ENCODE data around the gene SOHLH2.

SOHLH2 gene

DNA sequence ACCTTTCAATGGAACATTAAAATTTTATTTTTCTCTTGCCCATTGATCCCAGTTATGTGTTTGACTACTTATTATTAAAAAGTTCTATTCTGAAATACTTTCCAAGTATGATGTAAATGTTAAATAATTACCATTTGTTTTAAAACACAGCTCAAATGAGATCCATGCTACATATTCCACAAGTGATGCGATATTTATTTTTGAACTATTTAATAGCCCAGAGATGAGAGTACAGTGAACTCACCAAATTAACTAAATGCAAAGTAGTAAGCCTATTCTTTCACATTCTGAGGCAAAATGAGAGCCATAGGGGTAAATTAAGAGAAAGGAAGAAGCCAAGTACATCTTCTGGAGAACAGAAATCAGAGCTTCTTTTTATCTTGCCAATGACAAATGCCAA, 82.0 kb downstream of the SOHLH2 start:
- TF ChIP-seq GATA3 (IDR thresholded peaks at IDR 0.05; ENCODE audit: low read depth, low read length) (no peak), GATA2 (IDR thresholded peaks at IDR 0.05; ENCODE audit: low read depth, low read length) (no peak)

DNA sequence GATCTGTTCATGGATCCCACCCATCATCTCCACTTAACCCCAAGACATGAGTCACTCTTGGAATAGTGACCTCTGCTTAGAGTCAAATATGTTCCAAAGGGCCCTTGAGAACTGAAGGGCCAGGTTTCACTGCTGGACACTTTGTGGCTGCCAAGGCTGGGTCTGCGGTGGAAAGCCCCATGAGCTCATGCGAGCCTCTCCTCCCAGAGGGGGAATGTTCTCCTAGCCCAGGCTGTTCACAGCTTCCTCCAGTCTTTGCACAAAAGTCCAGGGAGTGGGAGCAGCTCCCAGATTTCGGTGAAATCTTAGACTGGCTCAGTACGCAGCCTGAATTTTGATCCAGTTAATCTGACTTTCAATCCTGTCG, 82.4 kb downstream of the SOHLH2 start:
- TF ChIP-seq GATA3 (IDR thresholded peaks at IDR 0.05; ENCODE audit: low read depth, low read length) (no peak), GATA2 (IDR thresholded peaks at IDR 0.05; ENCODE audit: low read depth, low read length) (no peak)

DNA sequence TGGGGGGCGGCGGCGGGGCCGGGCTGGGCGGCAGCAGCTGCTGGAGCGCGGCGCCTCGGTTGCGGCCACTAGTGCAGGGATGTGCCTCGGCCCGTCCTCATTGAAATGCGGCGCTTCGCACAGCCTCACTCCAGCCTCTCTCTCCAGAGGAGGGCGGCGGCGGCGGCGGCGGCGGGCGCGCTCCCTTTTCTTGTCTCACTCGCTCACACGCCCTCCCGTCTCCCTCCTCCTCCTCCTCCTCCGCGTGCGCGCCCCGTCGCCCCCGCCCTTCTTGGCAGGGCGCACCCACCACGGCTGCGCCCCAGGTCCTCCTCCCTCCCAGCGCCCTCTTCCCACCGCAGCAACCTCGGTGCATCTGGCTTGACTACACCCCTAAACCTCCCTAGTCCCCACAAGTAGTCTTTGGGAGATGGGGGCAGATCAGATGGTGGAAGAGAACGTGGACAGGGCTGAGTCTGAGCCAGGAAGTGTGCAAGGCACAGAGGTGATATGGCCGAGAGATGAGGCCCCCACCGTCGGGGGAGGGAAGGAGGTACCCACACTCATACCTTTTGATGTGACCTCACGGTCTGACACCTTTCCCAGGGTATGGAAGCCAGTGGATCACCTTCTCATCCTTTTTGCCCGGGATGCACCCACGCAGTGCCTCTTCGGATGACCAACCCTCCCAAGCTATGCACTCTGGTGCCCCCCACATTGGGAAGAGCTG, 83.0 kb downstream of the SOHLH2 start, which contains the start of gene DCLK1:
Gene DCLK1 (minus strand): TSS at position 161 of the 709 bp plus-strand sequence.
- no peak for TF ChIP-seq GATA2 (IDR thresholded peaks at IDR 0.05; ENCODE audit: low read depth, low read length)

DNA sequence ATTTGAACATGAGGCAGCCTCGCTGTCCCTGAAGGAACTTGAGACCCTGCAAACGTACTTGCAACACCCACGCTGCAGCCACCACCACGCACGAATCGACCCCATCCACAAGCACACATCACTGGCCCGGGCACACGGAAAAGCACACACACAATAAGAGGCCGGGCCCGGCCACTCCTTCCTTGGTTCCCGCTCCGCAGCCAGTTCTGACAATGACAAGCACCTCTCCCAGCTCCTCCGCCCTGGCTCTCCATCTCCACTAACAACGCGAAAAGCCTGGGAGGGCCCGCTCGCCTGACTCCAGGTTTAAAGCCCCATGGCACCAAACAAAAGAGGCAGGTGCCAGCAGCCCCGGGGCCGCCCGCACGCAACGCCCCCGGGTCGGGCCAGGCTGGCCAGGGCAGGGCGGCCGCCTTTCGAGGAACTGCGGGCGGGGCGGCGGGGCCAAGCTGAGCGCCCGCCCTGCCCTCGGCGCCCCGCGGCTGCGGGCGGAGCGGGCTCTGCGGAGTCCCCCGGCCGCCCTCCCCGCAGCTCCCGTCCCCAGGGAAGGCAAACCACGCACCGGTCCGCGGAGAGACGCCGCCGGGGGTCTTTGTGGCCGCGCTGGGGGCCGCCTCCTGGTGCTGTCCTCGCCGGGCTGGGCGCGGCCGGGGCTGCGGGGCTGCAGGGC, 83.7 kb downstream of the SOHLH2 start:
- TF ChIP-seq GATA3 (IDR thresholded peaks at IDR 0.05; ENCODE audit: low read depth, low read length) (no peak), GATA2 (IDR thresholded peaks at IDR 0.05; ENCODE audit: low read depth, low read length) (no peak)

DNA sequence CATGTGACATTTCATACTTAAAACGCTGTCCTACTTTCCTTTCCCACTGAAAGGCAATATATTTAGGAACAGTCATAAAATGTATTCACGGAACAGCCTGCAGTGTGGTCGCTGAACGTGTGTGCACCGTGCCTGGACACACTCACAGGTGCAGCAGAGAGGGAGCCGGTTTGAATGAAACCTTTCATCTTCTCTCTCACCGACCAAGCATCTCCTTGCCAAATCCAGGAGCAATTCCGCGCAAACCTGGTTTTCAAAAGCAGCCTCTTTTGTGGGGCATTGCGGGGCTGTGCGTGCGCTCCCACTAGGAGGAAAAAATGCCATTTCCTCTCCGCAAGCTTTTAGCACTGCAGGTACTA, 84.2 kb downstream of the SOHLH2 start:
- TF ChIP-seq GATA3 (IDR thresholded peaks at IDR 0.05; ENCODE audit: low read depth, low read length) = no peak
- TF ChIP-seq GATA2 (IDR thresholded peaks at IDR 0.05; ENCODE audit: low read depth, low read length) = no peak

DNA sequence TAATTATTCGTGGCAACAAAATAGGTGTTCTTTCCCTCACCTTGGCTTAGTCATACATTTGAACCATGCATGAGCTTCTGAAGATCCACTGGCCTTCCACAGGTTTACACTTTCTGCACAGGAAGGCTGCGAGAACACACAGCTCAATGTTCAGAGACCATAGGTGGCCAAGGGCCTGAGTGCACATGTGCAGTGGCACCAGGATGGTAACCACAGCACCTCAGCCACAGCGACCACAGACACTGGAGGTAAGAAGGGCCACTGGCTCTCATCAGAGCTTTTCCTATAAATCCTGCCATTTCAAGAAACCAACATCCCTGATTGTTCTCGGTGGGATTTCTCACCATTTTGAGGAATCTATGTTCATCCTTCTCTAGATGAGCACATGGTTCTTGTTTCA, 84.8 kb downstream of the SOHLH2 start:
- TF ChIP-seq GATA2 (IDR thresholded peaks at IDR 0.05; ENCODE audit: low read depth, low read length) (no peak), GATA3 (IDR thresholded peaks at IDR 0.05; ENCODE audit: low read depth, low read length) (no peak)

DNA sequence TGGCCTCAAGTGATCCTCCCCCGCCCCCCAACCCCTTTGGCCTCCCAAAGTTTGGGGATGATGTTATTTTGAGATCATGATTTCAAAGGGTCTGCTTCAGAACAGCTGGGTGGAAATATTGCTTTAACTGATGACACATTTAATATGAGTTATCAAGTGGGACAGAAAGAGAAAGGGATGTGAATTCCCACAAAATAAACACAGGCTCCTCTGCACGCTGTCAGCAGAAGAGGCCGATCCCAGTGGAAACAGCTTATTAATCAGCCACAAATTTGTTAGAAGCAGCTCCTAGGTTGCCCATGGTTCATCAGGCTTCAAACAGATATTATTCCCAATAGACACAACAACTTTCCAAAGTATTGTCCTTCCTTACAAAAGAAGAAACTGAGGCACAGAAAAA, 87.9 kb downstream of the SOHLH2 start:
- TF ChIP-seq GATA3 (IDR thresholded peaks at IDR 0.05; ENCODE audit: low read depth, low read length) (no peak), GATA2 (IDR thresholded peaks at IDR 0.05; ENCODE audit: low read depth, low read length) (no peak)

DNA sequence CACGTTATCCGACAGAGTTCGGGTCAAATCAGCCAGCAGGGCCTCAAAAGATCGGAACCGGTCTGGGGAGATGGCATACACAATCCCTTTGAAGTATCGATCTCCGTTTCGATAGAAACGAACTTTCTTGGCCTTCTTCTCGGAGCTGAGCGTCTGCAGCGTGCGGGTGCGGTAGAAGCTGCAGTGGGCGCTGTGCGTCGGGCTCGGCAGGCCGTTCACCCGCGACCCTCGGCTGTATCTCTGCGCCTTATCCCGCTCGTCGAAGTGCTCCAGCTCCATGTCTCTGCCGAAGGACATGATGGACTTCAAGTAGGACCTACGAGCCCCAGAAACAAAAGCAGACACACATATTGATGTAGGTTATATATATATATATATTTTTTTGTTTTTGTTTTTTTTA, 88.5 kb downstream of the SOHLH2 start:
- TF ChIP-seq GATA2 (IDR thresholded peaks at IDR 0.05; ENCODE audit: low read depth, low read length) = no peak
- no peak for TF ChIP-seq GATA3 (IDR thresholded peaks at IDR 0.05; ENCODE audit: low read depth, low read length)

DNA sequence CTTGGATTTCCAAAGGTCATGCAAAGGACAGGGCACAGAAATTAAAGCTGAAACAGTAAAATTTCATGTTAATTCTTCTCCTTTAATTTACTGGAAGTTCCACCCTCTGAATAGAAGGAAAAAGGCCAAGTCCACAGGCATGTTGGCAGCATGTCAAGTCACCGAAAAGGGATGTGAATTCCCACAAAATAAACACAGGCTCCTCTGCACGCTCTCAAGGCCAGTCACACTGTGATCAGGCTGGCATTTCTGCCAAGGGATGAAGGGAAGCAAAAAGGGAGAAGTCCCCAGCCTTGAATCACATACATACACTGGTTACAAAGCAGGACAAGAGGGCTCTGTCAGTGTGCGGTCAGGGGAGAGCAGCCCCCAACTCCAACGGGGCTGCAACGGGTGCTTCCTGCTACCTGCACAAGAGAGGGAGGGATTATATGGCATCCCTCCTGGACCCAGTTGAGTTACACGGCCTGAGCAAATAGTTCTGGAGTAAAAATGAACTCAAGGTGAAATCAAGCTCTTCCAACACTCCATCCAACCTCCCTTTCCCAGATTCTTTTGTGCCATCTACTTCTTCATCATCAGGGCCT, 90.0 kb downstream of the SOHLH2 start:
- TF ChIP-seq GATA3 (IDR thresholded peaks at IDR 0.05; ENCODE audit: low read depth, low read length) = no peak
